H1 (cell line): ENCODE data around the gene CRTAP.

Experiments
- JUN ChIP-seq: IDR thresholded peaks from 2 replicates; pipeline ENCODE4 v1.6.1; 2011; ENCODE audit warnings: low read depth, mild to moderate bottlenecking, improper control_type of control experiment, low read length
- JUND ChIP-seq: IDR thresholded peaks from 2 replicates; pipeline ENCODE4 v1.6.1; 2011; ENCODE audit warnings: mild to moderate bottlenecking, improper control_type of control experiment, low read length
- SAP30 ChIP-seq: fragments of 300-600 bp; sonication (generic); IDR thresholded peaks from 2 replicates; pipeline ENCODE4 v1.7.1; 2012; ENCODE audit warnings: low read length, moderate library complexity, mild to moderate bottlenecking, inconsistent platforms; ENCODE audit not compliant: insufficient read depth, insufficient replicate concordance
- TF ChIP-seq, protein P1 (sequence below), 3 experiments: IDR thresholded peaks; 1 replicate in 2 of 3; 2 replicates in 1 of 3; pipeline versions ENCODE4 v1.5.1 to v1.6.1; 2011; ENCODE audit warnings: low read length in 3 of 3, mild to moderate bottlenecking in 3 of 3, inconsistent platforms in 2 of 3, low read depth in 1 of 3, moderate library complexity in 1 of 3; ENCODE audit not compliant: insufficient read depth in 1 of 3; ENCODE audit errors: control extremely low read depth in 1 of 3

DNA sequence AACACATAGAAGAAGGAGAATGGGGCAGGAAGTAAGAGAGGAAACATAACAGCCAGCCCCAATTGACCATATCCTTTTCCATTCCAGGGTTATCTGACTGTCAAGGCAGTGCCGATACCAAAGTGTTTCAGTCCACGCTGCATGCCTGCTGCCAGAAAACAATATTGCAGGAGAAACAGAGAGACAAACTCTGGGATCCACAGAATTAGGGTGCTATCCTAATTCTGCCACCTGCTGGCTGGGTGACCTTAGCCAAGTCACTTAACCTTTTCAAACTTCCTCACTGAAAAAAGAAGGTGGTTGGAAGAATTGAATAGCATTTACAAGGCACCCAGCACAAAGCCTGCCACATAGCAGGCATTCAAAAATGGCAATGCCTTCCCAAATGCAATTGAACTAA is 48.9 kb upstream of the CRTAP start:
- TF ChIP-seq, protein P1, sequence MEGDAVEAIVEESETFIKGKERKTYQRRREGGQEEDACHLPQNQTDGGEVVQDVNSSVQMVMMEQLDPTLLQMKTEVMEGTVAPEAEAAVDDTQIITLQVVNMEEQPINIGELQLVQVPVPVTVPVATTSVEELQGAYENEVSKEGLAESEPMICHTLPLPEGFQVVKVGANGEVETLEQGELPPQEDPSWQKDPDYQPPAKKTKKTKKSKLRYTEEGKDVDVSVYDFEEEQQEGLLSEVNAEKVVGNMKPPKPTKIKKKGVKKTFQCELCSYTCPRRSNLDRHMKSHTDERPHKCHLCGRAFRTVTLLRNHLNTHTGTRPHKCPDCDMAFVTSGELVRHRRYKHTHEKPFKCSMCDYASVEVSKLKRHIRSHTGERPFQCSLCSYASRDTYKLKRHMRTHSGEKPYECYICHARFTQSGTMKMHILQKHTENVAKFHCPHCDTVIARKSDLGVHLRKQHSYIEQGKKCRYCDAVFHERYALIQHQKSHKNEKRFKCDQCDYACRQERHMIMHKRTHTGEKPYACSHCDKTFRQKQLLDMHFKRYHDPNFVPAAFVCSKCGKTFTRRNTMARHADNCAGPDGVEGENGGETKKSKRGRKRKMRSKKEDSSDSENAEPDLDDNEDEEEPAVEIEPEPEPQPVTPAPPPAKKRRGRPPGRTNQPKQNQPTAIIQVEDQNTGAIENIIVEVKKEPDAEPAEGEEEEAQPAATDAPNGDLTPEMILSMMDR (IDR thresholded peaks at IDR 0.05; ENCODE audit: control extremely low read depth in 1 of 3, insufficient read depth in 1 of 3, low read depth in 1 of 3, low read length in 3 of 3), result no peak
- TF ChIP-seq SAP30, result no peak
- no peak for TF ChIP-seq JUND
- TF ChIP-seq JUN, result no peak
